Measurements from ENCODE around the gene U2AF2. TPM values are rescaled to one million over a fixed set of nuclear protein-coding genes. Genes with fewer than 3 reads are reported as not detected.

The U2AF2 gene
- total and polyA plus RNA-seq, 2 experiments from 2014 or later: 73.1 to 233 TPM

- H3K4me1 ChIP-seq (ENCODE audit: insufficient read depth): peaks cover 6% of the 10 kb centered on the region; the same call in 1 of the 2 replicates
- H3K4me3 ChIP-seq: no peak overlapping the region
- no peak overlapping the region for H2AFZ ChIP-seq
- Mint-ChIP-seq H3K27me3 (ENCODE audit: insufficient read depth, low read depth, poor library complexity) (peaks cover 18% of the 10 kb centered on the region), H3K4me1 (no peaks in the 10 kb centered on the region; the same call in 2 of the 3 replicates), H3K9me3 (peaks cover 78% of the 10 kb centered on the region), H3K27ac (no peak overlapping the region), H3K4me3 (no peak overlapping the region; the same call in 2 of the 3 replicates), H3K36me3 (ENCODE audit: low read depth) (peaks cover 63% of the 10 kb centered on the region)
- no peaks in the 10 kb centered on the region; the same call in 1 of the 2 replicates for H3F3A ChIP-seq (replicated peaks; ENCODE audit: low read depth)
- no peaks in the 10 kb centered on the region for H3K36me3 ChIP-seq (ENCODE audit: insufficient read depth)
- H3K27me3 ChIP-seq (ENCODE audit: insufficient read depth): no peaks in the 10 kb centered on the region; the same call in 1 of the 2 replicates
- ATAC-seq (peak; percentile 17; the same call in 1 of the 3 replicates), DNase-seq (ENCODE audit: low spot score) (peak; percentile 56)
- H3K4me2 ChIP-seq: 0 out of 2 replicates have a peak overlapping the region, but pooled peaks have one; percentile 38
- H3K79me2 ChIP-seq (replicated peaks; ENCODE audit: insufficient read depth): no peaks in the 10 kb centered on the region
- no peaks in the 10 kb centered on the region for H3K9me2 ChIP-seq (ENCODE audit: insufficient read depth)
- H3K27ac ChIP-seq (ENCODE audit: low read depth): no peak overlapping the region
- no peaks in the 10 kb centered on the region; the same call in 1 of the 2 replicates for H4K20me1 ChIP-seq (replicated peaks; ENCODE audit: insufficient read depth)
- TF ChIP-seq REST (IDR thresholded peaks at IDR 0.05; ENCODE audit: unreplicated experiment) (no peak), CTCF (conservative IDR thresholded peaks at IDR 0.05; ENCODE audit: low read depth in 2 of 2) (peak; percentile 43 to 46), ZNF114 (CRISPR knock-in tag; IDR thresholded peaks at IDR 0.05) (no peak)
Observed at GRCh38 chr19:55704494-55705245, 49.8 kb downstream of the U2AF2 start.

GRCh38 chr19:55705972-55706371 lies 51.1 kb downstream of the U2AF2 start:
- H4K20me1 ChIP-seq (replicated peaks; ENCODE audit: insufficient read depth): no peaks in the 10 kb centered on the region; the same call in 1 of the 2 replicates
- H3K4me3 ChIP-seq: no peak overlapping the region
- H3K79me2 ChIP-seq (replicated peaks; ENCODE audit: insufficient read depth): no peaks in the 10 kb centered on the region
- no peaks in the 10 kb centered on the region for H3K9me2 ChIP-seq (ENCODE audit: insufficient read depth)
- Mint-ChIP-seq H3K27ac (no peak overlapping the region), H3K4me3 (no peak overlapping the region), H3K4me1 (no peaks in the 10 kb centered on the region; the same call in 2 of the 3 replicates), H3K9me3 (peaks cover 91% of the 10 kb centered on the region), H3K27me3 (ENCODE audit: insufficient read depth, low read depth, poor library complexity) (peaks cover 20% of the 10 kb centered on the region), H3K36me3 (ENCODE audit: low read depth) (peaks cover 54% of the 10 kb centered on the region)
- H3K36me3 ChIP-seq (ENCODE audit: insufficient read depth): no peaks in the 10 kb centered on the region
- H3K4me2 ChIP-seq: no peak overlapping the region
- H3F3A ChIP-seq (replicated peaks; ENCODE audit: low read depth): no peaks in the 10 kb centered on the region; the same call in 1 of the 2 replicates
- H3K27me3 ChIP-seq (ENCODE audit: insufficient read depth): no peaks in the 10 kb centered on the region; the same call in 1 of the 2 replicates
- ATAC-seq (no peak), DNase-seq (ENCODE audit: low spot score) (no peak)
- H3K4me1 ChIP-seq (ENCODE audit: insufficient read depth): peaks cover 6% of the 10 kb centered on the region; the same call in 1 of the 2 replicates
- no peak overlapping the region for H2AFZ ChIP-seq
- H3K27ac ChIP-seq (ENCODE audit: low read depth): no peak overlapping the region
- TF ChIP-seq EZH2 (IDR thresholded peaks at IDR 0.05; ENCODE audit: low read depth, unreplicated experiment) (no peak), CREB1 (CRISPR knock-in tag; IDR thresholded peaks at IDR 0.05; ENCODE audit: low read depth) (no peak), POLR2AphosphoS5 (IDR thresholded peaks at IDR 0.05; ENCODE audit: low read depth) (no peak), ZNF331 (CRISPR knock-in tag; IDR thresholded peaks at IDR 0.05; ENCODE audit: low read depth) (no peak), EZH2phosphoT487 (IDR thresholded peaks at IDR 0.05; ENCODE audit: unreplicated experiment) (no peak), REST (IDR thresholded peaks at IDR 0.05; ENCODE audit: unreplicated experiment) (no peak)

Measured in GM23338 (cell line).